ENCODE measurements around the gene CAMKMT.

CAMKMT gene

DNA sequence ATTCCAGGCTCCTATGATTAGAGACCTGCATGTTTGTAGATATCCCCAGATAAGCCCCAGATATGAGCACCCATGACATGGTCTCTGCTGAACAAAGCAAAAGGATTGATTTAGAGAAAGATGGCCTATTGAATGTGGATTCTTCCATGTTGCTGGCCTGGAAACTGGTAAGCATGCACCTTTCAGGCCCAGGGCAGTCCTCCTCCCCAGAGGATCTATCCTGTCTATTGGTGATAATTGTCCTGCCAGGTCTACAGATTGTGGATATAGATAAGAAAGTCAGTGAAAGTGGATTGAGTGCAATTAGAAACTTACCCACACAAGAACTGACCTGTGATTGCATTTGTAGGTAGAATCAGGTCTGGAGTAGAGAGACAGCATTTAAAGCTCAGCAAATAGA, 322.8 kb downstream of the CAMKMT start:
- DNase-seq (ENCODE audit: extremely low read depth, low read depth): no peak
- TF ChIP-seq, protein P1, sequence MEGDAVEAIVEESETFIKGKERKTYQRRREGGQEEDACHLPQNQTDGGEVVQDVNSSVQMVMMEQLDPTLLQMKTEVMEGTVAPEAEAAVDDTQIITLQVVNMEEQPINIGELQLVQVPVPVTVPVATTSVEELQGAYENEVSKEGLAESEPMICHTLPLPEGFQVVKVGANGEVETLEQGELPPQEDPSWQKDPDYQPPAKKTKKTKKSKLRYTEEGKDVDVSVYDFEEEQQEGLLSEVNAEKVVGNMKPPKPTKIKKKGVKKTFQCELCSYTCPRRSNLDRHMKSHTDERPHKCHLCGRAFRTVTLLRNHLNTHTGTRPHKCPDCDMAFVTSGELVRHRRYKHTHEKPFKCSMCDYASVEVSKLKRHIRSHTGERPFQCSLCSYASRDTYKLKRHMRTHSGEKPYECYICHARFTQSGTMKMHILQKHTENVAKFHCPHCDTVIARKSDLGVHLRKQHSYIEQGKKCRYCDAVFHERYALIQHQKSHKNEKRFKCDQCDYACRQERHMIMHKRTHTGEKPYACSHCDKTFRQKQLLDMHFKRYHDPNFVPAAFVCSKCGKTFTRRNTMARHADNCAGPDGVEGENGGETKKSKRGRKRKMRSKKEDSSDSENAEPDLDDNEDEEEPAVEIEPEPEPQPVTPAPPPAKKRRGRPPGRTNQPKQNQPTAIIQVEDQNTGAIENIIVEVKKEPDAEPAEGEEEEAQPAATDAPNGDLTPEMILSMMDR (IDR thresholded peaks at IDR 0.05; ENCODE audit: low read depth, low read length): no peak

DNA sequence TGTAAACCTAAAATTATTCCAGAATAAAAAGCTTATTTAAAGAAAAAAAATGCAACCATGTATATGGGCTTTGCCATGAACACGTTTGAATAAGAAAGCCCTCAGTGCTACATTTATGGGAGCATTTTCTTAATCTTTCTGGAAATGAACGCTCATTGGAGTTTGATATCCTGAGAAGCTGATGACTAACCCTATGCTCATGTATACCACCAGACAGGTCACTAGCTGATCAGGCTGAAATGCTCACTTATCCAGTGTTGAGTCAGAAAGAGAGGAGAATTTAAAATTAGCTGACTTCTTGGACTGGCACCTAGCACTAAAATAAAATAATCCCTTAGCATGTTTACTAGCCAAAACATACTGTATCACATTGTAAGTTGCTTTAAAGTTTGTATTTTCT, 324.8 kb downstream of the CAMKMT start:
- TF ChIP-seq, protein P1 (IDR thresholded peaks at IDR 0.05; ENCODE audit: low read depth, low read length): no peak
- DNase-seq (ENCODE audit: extremely low read depth, low read depth): no peak

DNA sequence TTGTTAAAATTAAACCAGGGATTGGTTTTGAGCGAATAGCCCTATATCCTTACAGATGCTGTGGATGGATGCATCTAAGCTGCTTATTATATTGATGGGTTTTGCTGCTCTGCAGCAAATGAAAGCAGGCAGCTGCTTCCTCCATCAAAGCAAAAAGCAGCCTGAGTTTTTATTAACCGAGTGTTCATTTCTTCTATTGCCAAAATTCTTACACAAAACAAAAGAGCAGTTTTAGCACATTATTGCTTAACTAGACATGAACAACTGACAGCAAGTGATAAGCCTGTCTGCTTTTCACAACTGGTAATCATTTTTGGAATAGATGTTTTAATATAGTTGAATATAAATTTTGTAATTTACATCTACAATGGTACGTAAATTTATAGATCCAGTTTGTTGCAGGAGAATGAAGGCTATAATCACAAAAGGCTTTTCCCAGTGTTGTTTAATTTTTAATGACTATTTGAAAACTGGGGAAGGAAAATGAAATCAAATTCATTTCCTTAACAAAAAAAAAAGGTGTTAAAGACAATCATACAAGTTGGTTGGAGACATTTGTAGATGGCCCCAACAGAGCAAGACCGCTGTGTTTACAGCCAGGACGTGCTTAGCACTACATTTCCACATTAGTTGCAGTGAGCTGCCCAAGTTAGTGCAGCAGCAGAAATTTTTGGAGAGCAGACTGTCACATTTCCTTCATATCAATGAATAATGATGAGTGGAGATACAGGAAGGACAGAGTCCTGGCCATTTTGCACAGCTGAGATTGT, 326.1 kb downstream of the CAMKMT start:
- no peak for DNase-seq (ENCODE audit: extremely low read depth, low read depth)
- TF ChIP-seq, protein P1 (IDR thresholded peaks at IDR 0.05; ENCODE audit: low read depth, low read length): no peak

DNA sequence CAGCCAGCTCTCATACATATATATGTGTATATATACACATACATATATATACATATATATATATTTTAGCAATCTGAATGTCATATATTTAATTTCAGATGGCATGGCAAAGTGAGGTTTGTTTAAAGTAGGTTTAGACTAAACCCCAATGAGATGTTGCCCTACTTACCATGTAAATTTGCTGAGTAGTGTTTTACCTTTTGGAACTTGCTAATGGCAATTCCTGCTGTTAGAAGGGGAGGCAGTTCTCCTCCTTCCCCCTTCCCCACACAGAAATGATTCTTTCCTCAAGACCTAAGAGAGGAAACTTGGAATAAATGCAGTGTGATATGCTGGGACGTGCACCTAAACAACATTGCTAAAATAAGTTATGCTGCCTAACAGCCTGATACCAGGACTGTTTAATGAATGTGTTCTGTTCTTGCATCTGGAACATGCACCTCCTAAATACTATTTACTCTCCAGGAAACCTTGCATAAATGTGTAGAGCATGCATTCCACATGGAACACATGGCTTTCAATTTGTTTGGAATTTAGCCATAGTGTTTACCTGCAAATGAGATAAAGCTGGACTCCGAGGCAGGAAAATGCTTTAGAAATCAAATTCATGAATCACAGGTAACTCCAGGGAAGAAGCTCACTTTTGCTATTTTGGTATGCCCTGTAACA, 326.8 kb downstream of the CAMKMT start:
- TF ChIP-seq, protein P1 (IDR thresholded peaks at IDR 0.05; ENCODE audit: low read depth, low read length): no peak

DNA sequence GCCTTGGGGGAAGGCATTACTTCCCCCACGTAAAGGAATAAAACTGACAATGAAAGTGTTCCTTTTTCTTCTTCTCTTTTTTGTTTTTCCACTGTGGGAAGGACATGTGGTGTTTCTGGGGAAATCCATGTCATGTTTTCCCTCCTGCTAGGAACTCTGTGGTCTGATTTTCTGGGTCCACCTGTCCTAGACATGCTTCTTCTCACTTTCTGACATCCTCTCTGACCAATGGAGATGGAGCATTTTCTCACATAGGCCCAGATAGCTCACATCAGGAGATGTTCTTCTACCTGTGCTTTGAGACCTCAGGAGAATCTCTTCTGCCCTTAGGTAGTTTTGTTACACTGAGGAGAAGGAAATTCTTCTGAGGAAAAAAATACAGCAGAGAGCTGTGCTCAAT, 327.8 kb downstream of the CAMKMT start:
- no peak for DNase-seq (ENCODE audit: extremely low read depth, low read depth)
- TF ChIP-seq, protein P1 (IDR thresholded peaks at IDR 0.05; ENCODE audit: low read depth, low read length): no peak

More for the DNA sequence above, 326.8 kb downstream of the CAMKMT start:
- DNase-seq (ENCODE audit: extremely low read depth, low read depth): no peak

DNA sequence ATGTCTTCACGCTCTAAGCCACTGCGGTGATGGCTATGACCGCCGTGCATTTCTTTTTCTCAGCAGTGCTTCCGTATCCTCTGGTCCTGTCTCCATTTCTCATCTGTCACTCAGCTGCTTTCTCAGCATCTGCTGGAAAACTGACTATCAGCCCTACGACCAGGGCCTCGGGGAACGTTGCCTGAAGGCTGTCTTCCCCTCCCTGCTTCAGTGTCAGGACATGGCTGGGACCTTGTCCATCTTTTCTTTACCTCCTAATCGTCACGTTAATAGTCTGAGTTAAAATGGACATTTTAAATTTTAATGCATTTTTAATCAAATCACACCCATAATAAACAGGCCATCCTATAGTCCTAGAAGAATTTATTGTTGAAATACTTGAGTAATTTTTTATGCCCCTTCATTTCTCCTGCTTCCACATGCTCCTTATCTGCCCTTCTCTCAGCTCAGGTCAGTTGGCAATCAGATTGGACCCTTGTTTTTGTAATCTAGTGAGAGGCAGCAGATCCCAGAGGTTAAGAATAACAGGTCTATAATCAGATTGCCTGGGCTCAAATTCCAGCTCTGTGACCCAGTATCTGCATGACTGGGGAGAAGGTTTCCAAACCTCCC, 329.5 kb downstream of the CAMKMT start:
- TF ChIP-seq, protein P1 (IDR thresholded peaks at IDR 0.05; ENCODE audit: low read depth, low read length): no peak
- no peak for DNase-seq (ENCODE audit: extremely low read depth, low read depth)

DNA sequence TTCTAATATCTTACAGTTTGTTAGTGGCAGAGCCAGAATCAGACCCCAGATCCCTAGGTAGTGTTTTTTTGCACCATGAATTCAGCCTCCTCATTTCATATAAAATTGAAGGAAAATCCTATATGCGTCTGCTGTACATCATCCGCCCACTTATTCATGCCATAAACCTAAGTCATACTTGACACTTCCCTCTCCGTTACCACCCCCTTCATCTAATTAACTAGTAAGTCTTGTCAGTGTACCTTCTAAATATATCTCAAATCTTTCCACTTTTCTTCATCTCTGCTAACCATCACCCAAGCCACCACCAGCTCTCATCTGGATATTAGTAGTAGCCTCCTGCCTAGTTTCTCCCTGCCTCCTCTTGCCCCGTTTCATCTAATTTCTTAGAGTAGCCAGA, 331.1 kb downstream of the CAMKMT start:
- TF ChIP-seq, protein P1 (IDR thresholded peaks at IDR 0.05; ENCODE audit: low read depth, low read length): no peak

More for the DNA sequence above, 331.1 kb downstream of the CAMKMT start:
- DNase-seq (ENCODE audit: extremely low read depth, low read depth): no peak

All from AG09319 (cell line).